ENCODE data around the gene AHCYL2.
"Not testable (repeated sequence)": the region's sequence is repeated elsewhere in the genome, so short reads cannot be mapped to it uniquely, and the experiment has no call there.

GRCh38 chr7:129219166-129219565 is 5.7 kb upstream of the AHCYL2 start:
- not testable (repeated sequence) for TF ChIP-seq EZH2 (IDR thresholded peaks at IDR 0.05; ENCODE audit: borderline replicate concordance, insufficient read depth, low read length, poor library complexity, severe bottlenecking); CTCF (IDR thresholded peaks at IDR 0.05; ENCODE audit: poor library complexity, severe bottlenecking); REST (IDR thresholded peaks at IDR 0.05; ENCODE audit: borderline replicate concordance); POLR2AphosphoS5 (IDR thresholded peaks at IDR 0.05)

Measured in neural cell (in vitro differentiated cells).